ENCODE results near the gene MYO6. TPM values are rescaled to one million over a fixed set of nuclear protein-coding genes. Genes with fewer than 3 reads are reported as not detected.
A peak's percentile ranks its signal among the peaks of the same experiment; 100 is the strongest.

Gene MYO6
- polyA plus RNA-seq, 10 donors, result 5.9 to 10.4 (median 8.0) TPM

GRCh38 chr6:75946146-75946831 is 197.2 kb downstream of the MYO6 start:
- DNase-seq, result no peak

- no peak for DNase-seq
Measured at GRCh38 chr6:75947935-75948334, 198.9 kb downstream of the MYO6 start.

- DNase-seq, result peak in 1 of 3 donors; percentile 18
Measured at GRCh38 chr6:75952128-75952527, 203.1 kb downstream of the MYO6 start.

- no peak for DNase-seq
Measured at GRCh38 chr6:75963569-75963968, 214.5 kb downstream of the MYO6 start.

- no peak for DNase-seq
Measured at GRCh38 chr6:75968143-75968542, 219.1 kb downstream of the MYO6 start.

Other genes starting within 250 kb of the MYO6 start
- gene SENP6, start 147.4 kb upstream of the MYO6 start, polyA plus RNA-seq (ENCODE audit: insufficient read length in 10 of 10), result 100 to 1,000 TPM in 1 of 10 donors, 10 to 100 TPM in 9; 56.7 to 100 (median 78.0) TPM